Stimulated activated CD8-positive, alpha-beta memory T cell treated with anti-CD3 and anti-CD28 coated beads, Interleukin-15, amount 100 ng/mL, for 1 hour (primary cell): Measurements from ENCODE around the gene LTF.

Experiments used
- DNase-seq: peaks from one replicate; pipeline ENCODE4 v3.0.0-alpha.2; 2020; ENCODE audit warnings: low read depth

Gene LTF

GRCh38 chr3:46468753-46469600 is 4.3 kb upstream of the LTF start:
- DNase-seq = no peak

- DNase-seq = no peak
Measured at GRCh38 chr3:46467562-46467961, 2.9 kb upstream of the LTF start.

GRCh38 chr3:46466871-46467403 is 2.2 kb upstream of the LTF start:
- DNase-seq = no peak

GRCh38 chr3:46466273-46466672 is 1.6 kb upstream of the LTF start:
- DNase-seq = no peak

GRCh38 chr3:46465196-46465520 is 453 bp upstream of the LTF start:
- DNase-seq = no peak

- no peak for DNase-seq
Measured at GRCh38 chr3:46463868-46464241, 850 bp downstream of the LTF start.

- DNase-seq = no peak
Measured at GRCh38 chr3:46463120-46463867, 1.4 kb downstream of the LTF start.

- DNase-seq = no peak
Measured at GRCh38 chr3:46462511-46462910, 2.2 kb downstream of the LTF start.

GRCh38 chr3:46462111-46462510 is 2.6 kb downstream of the LTF start:
- DNase-seq = no peak

- no peak for DNase-seq
Measured at GRCh38 chr3:46460051-46460450, 4.7 kb downstream of the LTF start.

- no peak for DNase-seq
Measured at GRCh38 chr3:46456118-46456517, 8.6 kb downstream of the LTF start.

GRCh38 chr3:46455231-46456115 is 9.2 kb downstream of the LTF start:
- DNase-seq = no peak

GRCh38 chr3:46454606-46455005 is 10.1 kb downstream of the LTF start:
- no peak for DNase-seq

- DNase-seq = no peak
Measured at GRCh38 chr3:46454209-46454595, 10.5 kb downstream of the LTF start.

GRCh38 chr3:46453526-46454208 is 11.0 kb downstream of the LTF start:
- DNase-seq = no peak

- no peak for DNase-seq
Measured at GRCh38 chr3:46449755-46450552, 14.8 kb downstream of the LTF start.

- no peak for DNase-seq
Measured at GRCh38 chr3:46448721-46449120, 16.0 kb downstream of the LTF start.

- no peak for DNase-seq
Measured at GRCh38 chr3:46447228-46447985, 17.3 kb downstream of the LTF start.

GRCh38 chr3:46442576-46443530 is 21.9 kb downstream of the LTF start:
- DNase-seq = no peak
